Body of pancreas (tissue), 4 donors: ENCODE data around the gene NSUN2.

ENCODE experiments used
- POLR2A ChIP-seq, 3 donors: fragments of 450-650 bp; IDR thresholded peaks; one replicate each; pipeline ENCODE4 v1.6.1; 2016; ENCODE audit warnings: antibody characterized with exemption in 3 of 3, mild to moderate bottlenecking in 2 of 3
- TF ChIP-seq, protein P1 (sequence below), 7 experiments: fragments of 450-650 bp in 4 of 7; fragments of 200-600 bp in 3 of 7; sonication (generic) in 3 of 7; IDR thresholded peaks; one replicate each; pipeline ENCODE4 v1.5.1; 2016 to 2019; ENCODE audit warnings: antibody characterized with exemption in 7 of 7

DNA sequence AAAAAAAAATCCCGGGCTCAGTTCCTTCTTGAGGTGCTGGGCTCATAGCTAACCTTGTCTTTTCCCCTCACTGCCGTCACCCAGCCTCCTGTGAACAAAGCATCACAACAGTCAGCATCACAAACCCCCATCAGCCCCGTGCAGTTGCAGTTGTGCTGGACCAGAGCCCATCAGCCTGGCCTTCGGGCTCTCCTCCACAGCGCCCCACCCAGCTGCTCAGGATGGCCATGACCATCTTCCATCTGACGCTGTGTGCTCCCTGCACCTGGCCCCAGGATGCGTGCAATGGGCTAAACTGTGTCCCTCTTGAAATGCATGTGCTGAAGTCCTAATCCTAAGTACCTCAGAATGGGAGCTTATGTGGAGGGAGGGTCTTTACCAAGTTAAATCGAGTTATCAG, 48.1 kb downstream of the NSUN2 start:
- TF ChIP-seq, protein P1, sequence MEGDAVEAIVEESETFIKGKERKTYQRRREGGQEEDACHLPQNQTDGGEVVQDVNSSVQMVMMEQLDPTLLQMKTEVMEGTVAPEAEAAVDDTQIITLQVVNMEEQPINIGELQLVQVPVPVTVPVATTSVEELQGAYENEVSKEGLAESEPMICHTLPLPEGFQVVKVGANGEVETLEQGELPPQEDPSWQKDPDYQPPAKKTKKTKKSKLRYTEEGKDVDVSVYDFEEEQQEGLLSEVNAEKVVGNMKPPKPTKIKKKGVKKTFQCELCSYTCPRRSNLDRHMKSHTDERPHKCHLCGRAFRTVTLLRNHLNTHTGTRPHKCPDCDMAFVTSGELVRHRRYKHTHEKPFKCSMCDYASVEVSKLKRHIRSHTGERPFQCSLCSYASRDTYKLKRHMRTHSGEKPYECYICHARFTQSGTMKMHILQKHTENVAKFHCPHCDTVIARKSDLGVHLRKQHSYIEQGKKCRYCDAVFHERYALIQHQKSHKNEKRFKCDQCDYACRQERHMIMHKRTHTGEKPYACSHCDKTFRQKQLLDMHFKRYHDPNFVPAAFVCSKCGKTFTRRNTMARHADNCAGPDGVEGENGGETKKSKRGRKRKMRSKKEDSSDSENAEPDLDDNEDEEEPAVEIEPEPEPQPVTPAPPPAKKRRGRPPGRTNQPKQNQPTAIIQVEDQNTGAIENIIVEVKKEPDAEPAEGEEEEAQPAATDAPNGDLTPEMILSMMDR (IDR thresholded peaks at IDR 0.05), result no peak
- no peak for TF ChIP-seq POLR2A (IDR thresholded peaks at IDR 0.05)
